Spleen (tissue), 7 donors: ENCODE data around the gene THRA.

Experiments used
- POLR2AphosphoS5 ChIP-seq, 3 donors: sonication (generic); formaldehyde crosslinking; IDR thresholded peaks; one replicate each; pipeline ENCODE4 v1.5.1; 2017; ENCODE audit warnings: antibody characterized with exemption in 3 of 3
- TF ChIP-seq, protein P1 (sequence below), 11 experiments: fragments of 200-600 bp in 7 of 11; fragments of 450-650 bp in 4 of 11; sonication (generic) in 4 of 11; IDR thresholded peaks in 8 of 11; conservative IDR thresholded peaks in 3 of 11; 1 replicate in 7 of 11; 2 replicates in 4 of 11; pipeline versions ENCODE4 v1.4.0 to v1.8.0; 2016 to 2021; ENCODE audit warnings: antibody characterized with exemption in 11 of 11, inconsistent platforms in 4 of 11, mild to moderate bottlenecking in 1 of 11
- donor health status: DM: no; HTN: no; CAD: no; lungs with moderate emphysema.
- donor health status: DM: no; HTN: no; CAD: no.
- donor health status: DM: no; HTN: no; CAD: no.

DNA sequence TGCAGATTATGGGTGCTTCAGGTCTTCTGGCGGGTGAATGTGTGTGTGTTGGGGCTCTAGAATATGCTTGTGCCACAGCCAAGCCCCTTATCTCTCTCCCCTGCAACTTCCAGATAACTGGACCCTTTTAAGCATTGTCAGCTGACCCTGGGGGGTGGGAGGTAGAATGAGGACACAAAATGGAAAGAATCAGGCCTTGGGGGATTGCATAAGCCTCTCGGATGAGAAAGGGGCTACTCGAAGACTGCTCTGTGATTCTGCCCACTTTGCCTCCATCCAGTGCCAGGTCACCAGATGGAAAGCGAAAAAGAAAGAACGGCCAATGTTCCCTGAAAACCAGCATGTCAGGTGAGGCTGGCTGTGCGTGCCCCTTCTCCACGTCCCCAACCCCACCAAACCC, 13.8 kb downstream of the THRA start:
- TF ChIP-seq, protein P1, sequence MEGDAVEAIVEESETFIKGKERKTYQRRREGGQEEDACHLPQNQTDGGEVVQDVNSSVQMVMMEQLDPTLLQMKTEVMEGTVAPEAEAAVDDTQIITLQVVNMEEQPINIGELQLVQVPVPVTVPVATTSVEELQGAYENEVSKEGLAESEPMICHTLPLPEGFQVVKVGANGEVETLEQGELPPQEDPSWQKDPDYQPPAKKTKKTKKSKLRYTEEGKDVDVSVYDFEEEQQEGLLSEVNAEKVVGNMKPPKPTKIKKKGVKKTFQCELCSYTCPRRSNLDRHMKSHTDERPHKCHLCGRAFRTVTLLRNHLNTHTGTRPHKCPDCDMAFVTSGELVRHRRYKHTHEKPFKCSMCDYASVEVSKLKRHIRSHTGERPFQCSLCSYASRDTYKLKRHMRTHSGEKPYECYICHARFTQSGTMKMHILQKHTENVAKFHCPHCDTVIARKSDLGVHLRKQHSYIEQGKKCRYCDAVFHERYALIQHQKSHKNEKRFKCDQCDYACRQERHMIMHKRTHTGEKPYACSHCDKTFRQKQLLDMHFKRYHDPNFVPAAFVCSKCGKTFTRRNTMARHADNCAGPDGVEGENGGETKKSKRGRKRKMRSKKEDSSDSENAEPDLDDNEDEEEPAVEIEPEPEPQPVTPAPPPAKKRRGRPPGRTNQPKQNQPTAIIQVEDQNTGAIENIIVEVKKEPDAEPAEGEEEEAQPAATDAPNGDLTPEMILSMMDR (IDR thresholded peaks at IDR 0.05 in 8 of 11, conservative IDR thresholded peaks at IDR 0.05 in 3 of 11), result no peak
- no peak for TF ChIP-seq POLR2AphosphoS5 (IDR thresholded peaks at IDR 0.05)
